Cardiac muscle cell (in vitro differentiated cells and primary cell): ENCODE data around the gene CHM. TPM values are rescaled to one million over a fixed set of nuclear protein-coding genes. Genes with fewer than 3 reads are reported as not detected.
"Not testable (repeated sequence)": the region's sequence is repeated elsewhere in the genome, so short reads cannot be mapped to it uniquely, and the experiment has no call there.

Source experiments
- DNase-seq, 2 donors: peaks; one replicate each; pipeline versions ENCODE4 v3.0.0 to v3.0.0-alpha.2; 2010 to 2017; ENCODE audit warnings: low read depth in 1 of 2, low spot score in 1 of 2
- H3K27ac ChIP-seq: fragments of 200-600 bp; sonication (generic); 2 replicates; pipeline ENCODE4 v1.5.1; 2016
- H3K27me3 ChIP-seq: fragments of 200-600 bp; sonication (generic); 2 replicates; pipeline ENCODE4 v1.6.0; 2016; ENCODE audit warnings: control low read depth
- H3K36me3 ChIP-seq: fragments of 200-600 bp; sonication (generic); 2 replicates; pipeline ENCODE4 v1.5.1; 2016; ENCODE audit warnings: control low read depth
- H3K4me1 ChIP-seq: fragments of 200-600 bp; sonication (generic); 2 replicates; pipeline ENCODE4 v1.8.1; 2017; ENCODE audit warnings: low read depth, mild to moderate bottlenecking, mixed run types
- H3K4me3 ChIP-seq: fragments of 200-600 bp; sonication (generic); 2 replicates; pipeline ENCODE4 v1.5.1; 2016; ENCODE audit warnings: mild to moderate bottlenecking
- H3K9me3 ChIP-seq: fragments of 200-600 bp; sonication (generic); 2 replicates; pipeline ENCODE4 v1.5.1; 2017; ENCODE audit warnings: low read depth, mild to moderate bottlenecking, control low read depth
- CTCF ChIP-seq: IDR thresholded peaks from 2 replicates; pipeline ENCODE4 v1.5.1; 2012; ENCODE audit warnings: low read depth, mild to moderate bottlenecking, low read length
- polyA plus RNA-seq: library from polyadenylated mRNA; unstranded; fragments of >200 nt; fragmentation: Nextera tagmentation; extraction: Ambion mirVana; gene quantifications from 2 replicates; pipeline ENCODE4 v1.2.1, GENCODE V29; 2016
- total RNA-seq: library from RNA; depleted of rRNA; stranded (reverse); fragments of >200 nt; gene quantifications from 2 replicates; pipeline ENCODE4 v1.2.3, GENCODE V29; 2016

The CHM gene
- total and polyA plus RNA-seq, 2 experiments from 2014 or later, result 8.7 to 12.4 TPM

GRCh38 chrX:85988353-85988752 lies 59.0 kb downstream of the CHM start:
- DNase-seq, result no peak
- Histone ChIP-seq H3K4me3 (no peak overlapping the region), H3K4me1 (no peaks in the 10 kb centered on the region), H3K27ac (no peak overlapping the region), H3K9me3 (no peaks in the 10 kb centered on the region), H3K36me3 (no peaks in the 10 kb centered on the region), H3K27me3 (no peaks in the 10 kb centered on the region)
- no peak for TF ChIP-seq CTCF

GRCh38 chrX:85980286-85980685 lies 67.1 kb downstream of the CHM start:
- Histone ChIP-seq H3K36me3 (no peaks in the 10 kb centered on the region), H3K27ac (no peak overlapping the region), H3K4me1 (peaks cover 5% of the 10 kb centered on the region), H3K27me3 (no peaks in the 10 kb centered on the region), H3K9me3 (no peaks in the 10 kb centered on the region), H3K4me3 (no peak overlapping the region)
- DNase-seq, result no peak
- no peak for TF ChIP-seq CTCF

GRCh38 chrX:85977218-85977617 lies 70.1 kb downstream of the CHM start:
- Histone ChIP-seq H3K27ac (no peak overlapping the region), H3K4me1 (peaks cover 5% of the 10 kb centered on the region), H3K4me3 (no peak overlapping the region), H3K27me3 (no peaks in the 10 kb centered on the region), H3K36me3 (no peaks in the 10 kb centered on the region), H3K9me3 (no peaks in the 10 kb centered on the region)
- no peak for TF ChIP-seq CTCF
- no peak for DNase-seq

GRCh38 chrX:85972351-85972750 lies 75.0 kb downstream of the CHM start:
- not testable (repeated sequence) for H3K4me1 ChIP-seq, H3K27ac ChIP-seq, H3K4me3 ChIP-seq, H3K36me3 ChIP-seq, H3K27me3 ChIP-seq, H3K9me3 ChIP-seq, DNase-seq

GRCh38 chrX:85964744-85965143 lies 82.6 kb downstream of the CHM start:
- Histone ChIP-seq H3K27ac (no peak overlapping the region), H3K4me3 (no peak overlapping the region), H3K4me1 (no peaks in the 10 kb centered on the region), H3K27me3 (no peaks in the 10 kb centered on the region), H3K36me3 (no peaks in the 10 kb centered on the region), H3K9me3 (no peaks in the 10 kb centered on the region)
- peak in 1 of 2 donors; percentile 21 for DNase-seq
- TF ChIP-seq CTCF, result no peak

GRCh38 chrX:85963736-85964135 lies 83.6 kb downstream of the CHM start:
- DNase-seq, result peak in 1 of 2 donors; percentile 67
- TF ChIP-seq CTCF, result no peak

More at GRCh38 chrX:85963736-85964135, 83.6 kb downstream of the CHM start:
- no peaks in the 10 kb centered on the region for H3K27me3 ChIP-seq
- H3K9me3 ChIP-seq, result no peaks in the 10 kb centered on the region
- H3K27ac ChIP-seq, result no peak overlapping the region
- no peaks in the 10 kb centered on the region for H3K4me1 ChIP-seq
- no peaks in the 10 kb centered on the region for H3K36me3 ChIP-seq
- H3K4me3 ChIP-seq, result no peak overlapping the region
